Thyroid gland (tissue), 4 donors: ENCODE measurements around the gene SUGCT. TPM values are rescaled to one million over a fixed set of nuclear protein-coding genes. Genes with fewer than 3 reads are reported as not detected.

Experiments used
- DNase-seq, 2 donors: peaks; one replicate each; pipeline ENCODE4 v3.0.0-alpha.2; 2019
- H3K27ac ChIP-seq, 3 donors: fragments of 200-600 bp; sonication (generic); 1 replicate in 2 of 3; 2 replicates in 1 of 3; pipeline ENCODE4 v1.5.1; 2016 to 2019; ENCODE audit warnings: mild to moderate bottlenecking in 1 of 3, moderate library complexity in 1 of 3
- H3K27me3 ChIP-seq: fragments of 200-600 bp; sonication (generic); one replicate; pipeline ENCODE4 v1.5.1; 2019
- H3K36me3 ChIP-seq, 2 donors: fragments of 200-600 bp; sonication (generic); one replicate each; pipeline ENCODE4 v1.5.1; 2016 to 2019
- H3K4me1 ChIP-seq, 2 donors: fragments of 200-600 bp; sonication (generic); one replicate each; pipeline ENCODE4 v1.5.1; 2017 to 2019
- H3K4me3 ChIP-seq, 3 donors: fragments of 200-600 bp; sonication (generic); replicated peaks in 1 of 3; 1 replicate in 2 of 3; 2 replicates in 1 of 3; pipeline ENCODE4 v1.5.1; 2016; ENCODE audit warnings: mild to moderate bottlenecking in 1 of 3
- H3K9me3 ChIP-seq: fragments of 200-600 bp; sonication (generic); one replicate; pipeline ENCODE4 v1.5.1; 2017
- CTCF ChIP-seq, 6 experiments: fragments of 200-600 bp in 3 of 6; fragments of 450-650 bp in 3 of 6; sonication (generic) in 3 of 6; IDR thresholded peaks; one replicate each; pipeline ENCODE4 v1.5.1; 2016 to 2019; ENCODE audit warnings: antibody characterized with exemption in 6 of 6, mild to moderate bottlenecking in 2 of 6, inconsistent platforms in 1 of 6, moderate library complexity in 1 of 6
- POLR2A ChIP-seq, 2 donors: fragments of 450-650 bp; IDR thresholded peaks; one replicate each; pipeline ENCODE4 v1.6.1; 2017; ENCODE audit warnings: antibody characterized with exemption in 2 of 2, mild to moderate bottlenecking in 2 of 2, moderate library complexity in 1 of 2
- WGBS, 2 donors: methylation state at CpG; one replicate each; pipeline ENCODE4 v1.1.5; 2017; 5-methylcytosine and 5-hydroxymethylcytosine counted together
- intact Hi-C: fragments of 100-400 bp; cut with DNase I; formaldehyde crosslinking; loops from one replicate; pipeline ENCODE4 v1.15.1; 2023
- total RNA-seq, 4 donors: library from RNA; depleted of rRNA; stranded (reverse); fragments of >200 nt; gene quantifications; one replicate each; pipeline ENCODE4 v1.2.3, GENCODE V29; 2016

Gene SUGCT
- total RNA-seq, 4 donors from 2014 or later: 1.3 to 15.2 (median 3.2) TPM

DNA sequence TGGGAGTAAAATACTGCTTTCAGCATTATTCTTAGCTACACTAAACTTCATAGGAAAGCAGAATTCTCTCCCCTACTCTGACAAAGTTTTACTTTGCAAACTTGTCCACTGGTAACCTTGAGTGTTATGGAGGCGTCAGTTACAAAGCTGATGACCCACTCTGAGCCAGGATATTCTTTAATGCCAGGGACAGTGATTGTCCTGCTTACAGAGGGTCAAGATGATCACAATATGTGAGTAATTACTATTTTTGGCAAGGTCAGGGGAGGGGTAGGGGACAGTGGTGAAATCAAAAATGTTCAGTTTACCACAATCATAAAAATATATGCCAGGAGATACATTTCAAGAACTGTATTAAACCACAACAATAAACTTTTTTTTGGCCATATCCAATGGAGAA, 520.6 kb downstream of the SUGCT start:
- no peaks in the 10 kb centered on the region for H3K27me3 ChIP-seq
- TF ChIP-seq POLR2A (IDR thresholded peaks at IDR 0.05) (no peak), CTCF (IDR thresholded peaks at IDR 0.05) (no peak)
- H3K4me3 ChIP-seq: no peak overlapping the region
- no peak for DNase-seq
- no peak overlapping the region for H3K27ac ChIP-seq
- H3K9me3 ChIP-seq: no peaks in the 10 kb centered on the region
- intact Hi-C loops: no loop called here
- WGBS, 2 donors: 88 to 96% methylated on average over 1 of the region's 1 CpG
- no peaks in the 10 kb centered on the region for H3K4me1 ChIP-seq
- no peaks in the 10 kb centered on the region for H3K36me3 ChIP-seq

- Histone ChIP-seq H3K27ac (no peak overlapping the region), H3K4me1 (no peaks in the 10 kb centered on the region), H3K36me3 (no peaks in the 10 kb centered on the region), H3K27me3 (no peaks in the 10 kb centered on the region), H3K4me3 (no peak overlapping the region), H3K9me3 (no peaks in the 10 kb centered on the region)
- DNase-seq: no peak
- 75 to 86% methylated on average over 2 of the region's 2 CpGs for WGBS, 2 donors
- TF ChIP-seq POLR2A (IDR thresholded peaks at IDR 0.05) (no peak), CTCF (IDR thresholded peaks at IDR 0.05) (no peak)
- intact Hi-C loops: no loop called here
These were observed 521.5 kb downstream of the SUGCT start for GRCh38 chr7:40656349-40656748.

- Histone ChIP-seq H3K27ac (no peak overlapping the region), H3K4me1 (no peaks in the 10 kb centered on the region), H3K4me3 (no peak overlapping the region), H3K36me3 (no peaks in the 10 kb centered on the region), H3K9me3 (no peaks in the 10 kb centered on the region), H3K27me3 (no peaks in the 10 kb centered on the region)
- 75 to 81% methylated on average over 2 of the region's 2 CpGs for WGBS, 2 donors
- no peak for DNase-seq
- intact Hi-C loops: no loop called here
- no peak for TF ChIP-seq POLR2A (IDR thresholded peaks at IDR 0.05)
- no peak for TF ChIP-seq CTCF (IDR thresholded peaks at IDR 0.05)
These were observed 523.9 kb downstream of the SUGCT start for GRCh38 chr7:40658729-40659128.

DNA sequence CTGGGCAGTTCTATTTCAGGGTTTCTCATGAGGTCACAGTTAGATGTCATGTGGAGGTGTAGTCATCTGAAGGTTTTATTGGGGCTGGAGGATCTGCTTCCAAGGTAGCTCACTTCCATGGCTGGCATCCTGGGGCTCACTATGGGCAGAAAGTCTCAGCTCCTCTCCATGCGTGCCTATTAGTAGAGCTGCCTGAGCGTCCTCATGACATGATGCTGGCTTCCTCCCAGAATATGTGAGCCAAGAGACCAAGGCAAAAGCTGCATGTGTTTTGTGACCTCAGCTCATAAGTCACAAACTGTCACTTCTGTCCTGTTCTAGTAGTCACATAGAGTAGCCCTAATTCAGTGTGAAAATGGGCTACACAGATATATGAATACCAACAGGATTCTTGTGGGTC, 524.4 kb downstream of the SUGCT start:
- no peaks in the 10 kb centered on the region for H3K36me3 ChIP-seq
- no peak overlapping the region for H3K4me3 ChIP-seq
- H3K27ac ChIP-seq: no peak overlapping the region
- TF ChIP-seq CTCF (IDR thresholded peaks at IDR 0.05) (no peak), POLR2A (IDR thresholded peaks at IDR 0.05) (no peak)
- 70 to 96% methylated on average over 2 of the region's 2 CpGs for WGBS, 2 donors
- DNase-seq: no peak
- H3K9me3 ChIP-seq: no peaks in the 10 kb centered on the region
- H3K27me3 ChIP-seq: no peaks in the 10 kb centered on the region
- H3K4me1 ChIP-seq: no peaks in the 10 kb centered on the region
- intact Hi-C loops: no loop called here

DNA sequence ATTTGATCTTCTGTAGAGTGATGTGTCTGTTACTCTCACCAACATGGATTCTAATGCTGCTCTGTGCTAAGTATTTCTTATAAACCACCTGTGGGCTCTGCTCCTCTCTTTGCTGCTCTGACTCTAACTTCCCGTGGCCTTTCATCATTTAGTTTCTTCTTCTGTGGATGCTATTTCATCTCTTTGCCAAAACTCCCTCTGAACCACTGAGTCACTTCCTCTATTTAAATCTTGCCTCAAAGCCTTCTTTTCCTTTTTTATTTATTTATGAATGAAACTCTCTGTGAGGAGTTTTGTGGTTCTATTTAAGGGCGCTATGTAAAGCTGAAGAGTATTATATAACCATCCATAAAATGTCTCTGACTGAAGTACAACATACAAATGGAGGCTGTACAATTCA, 538.5 kb downstream of the SUGCT start:
- intact Hi-C loops: no loop called here
- WGBS, 2 donors: 74 to 85% methylated on average over 2 of the region's 2 CpGs
- TF ChIP-seq POLR2A (IDR thresholded peaks at IDR 0.05) (no peak), CTCF (IDR thresholded peaks at IDR 0.05) (no peak)
- DNase-seq: no peak
- Histone ChIP-seq H3K4me3 (no peak overlapping the region), H3K9me3 (no peaks in the 10 kb centered on the region), H3K36me3 (no peaks in the 10 kb centered on the region), H3K4me1 (no peaks in the 10 kb centered on the region), H3K27me3 (no peaks in the 10 kb centered on the region), H3K27ac (no peak overlapping the region)
